Sigmoid colon (tissue), 7 donors: ENCODE data around the gene TIMM21. TPM values are rescaled to one million over a fixed set of nuclear protein-coding genes. Genes with fewer than 3 reads are reported as not detected.

Experiments used
- DNase-seq: peaks from one replicate; pipeline ENCODE4 v3.0.0-alpha.2; 2019
- H3K27ac ChIP-seq, 4 donors: fragments of 200-600 bp; sonication (generic); one replicate each; pipeline ENCODE4 v1.5.1; 2016 to 2019; ENCODE audit warnings: mild to moderate bottlenecking in 1 of 4
- H3K27me3 ChIP-seq, 3 donors: fragments of 200-600 bp; sonication (generic); one replicate each; pipeline ENCODE4 v1.5.1; 2019; ENCODE audit warnings: mild to moderate bottlenecking in 1 of 3
- H3K36me3 ChIP-seq, 4 donors: fragments of 200-600 bp; sonication (generic); one replicate each; pipeline ENCODE4 v1.5.1; 2016 to 2019
- H3K4me1 ChIP-seq, 4 donors: fragments of 200-600 bp; sonication (generic); one replicate each; pipeline ENCODE4 v1.5.1; 2017 to 2019
- H3K4me3 ChIP-seq, 4 donors: fragments of 200-600 bp; sonication (generic); one replicate each; pipeline ENCODE4 v1.5.1; 2017 to 2019; ENCODE audit warnings: mild to moderate bottlenecking in 2 of 4, moderate library complexity in 1 of 4
- H3K9me3 ChIP-seq, 4 donors: fragments of 200-600 bp in 3 of 4; sonication (generic) in 3 of 4; one replicate each; pipeline versions ENCODE4 v1.5.1 to v1.6.1; 2013 to 2019
- CTCF ChIP-seq, 4 experiments: fragments of 450-650 bp in 3 of 4; fragments of 200-600 bp in 1 of 4; IDR thresholded peaks; one replicate each; pipeline ENCODE4 v1.5.1; 2016 to 2019; ENCODE audit warnings: antibody characterized with exemption in 4 of 4, mild to moderate bottlenecking in 3 of 4, moderate library complexity in 2 of 4
- EP300 ChIP-seq, 4 donors: sonication (generic); formaldehyde crosslinking; IDR thresholded peaks; one replicate each; pipeline ENCODE4 v1.6.1; 2017; ENCODE audit warnings: antibody characterized with exemption in 4 of 4
- POLR2A ChIP-seq, 2 donors: fragments of 450-650 bp; IDR thresholded peaks; one replicate each; pipeline ENCODE4 v1.6.1; 2016; ENCODE audit warnings: antibody characterized with exemption in 2 of 2, mild to moderate bottlenecking in 2 of 2, moderate library complexity in 2 of 2
- POLR2AphosphoS5 ChIP-seq, 4 donors: sonication (generic); formaldehyde crosslinking; IDR thresholded peaks; one replicate each; pipeline ENCODE4 v1.6.1; 2017; ENCODE audit warnings: antibody characterized with exemption in 4 of 4
- WGBS, 2 donors: extraction: QIAGEN DNeasy Blood & Tissue Kit; methylation state at CpG; one replicate each; pipeline ENCODE4 v1.1.7; 2013; 5-methylcytosine and 5-hydroxymethylcytosine counted together
- intact Hi-C: fragments of 100-400 bp; cut with DNase I; formaldehyde crosslinking; loops from one replicate; pipeline ENCODE4 v1.15.1; 2023
- polyA plus RNA-seq, 3 donors: library from polyadenylated mRNA; stranded (reverse); fragments of 200-250 nt; gene quantifications; one replicate each; pipeline ENCODE4 v1.2.3, GENCODE V29; 2013
- total RNA-seq, 4 donors: library from RNA; depleted of rRNA; stranded (reverse); fragments of >200 nt; gene quantifications; one replicate each; pipeline ENCODE4 v1.1.0, GENCODE V29; 2016
- donor health status: healthy with polysubstance abuse.
- donor health status: Bipolar disorder and iron deficiency.
- donor health status: healthy.

Gene TIMM21
- total and polyA plus RNA-seq, 7 donors, result 9.0 to 65.3 (median 42.4) TPM

GRCh38 chr18:74123200-74123599 is 25.1 kb upstream of the TIMM21 start:
- Histone ChIP-seq H3K27ac (no peak overlapping the region), H3K36me3 (no peaks in the 10 kb centered on the region), H3K27me3 (no peaks in the 10 kb centered on the region), H3K4me1 (peaks cover 0 to 5% (median 0%) of the 10 kb centered on the region in 4 donors), H3K4me3 (no peak overlapping the region), H3K9me3 (no peaks in the 10 kb centered on the region)
- 88 to 97% methylated on average over 6 of the region's 6 CpGs for WGBS, 2 donors
- TF ChIP-seq CTCF (IDR thresholded peaks at IDR 0.05), result no peak
- TF ChIP-seq POLR2AphosphoS5 (IDR thresholded peaks at IDR 0.05), result no peak
- no peak for TF ChIP-seq POLR2A (IDR thresholded peaks at IDR 0.05)
- TF ChIP-seq EP300 (IDR thresholded peaks at IDR 0.05), result no peak
- no peak for DNase-seq
- intact Hi-C loops, result no loop called here

- Histone ChIP-seq H3K9me3 (no peaks in the 10 kb centered on the region), H3K27ac (no peak overlapping the region), H3K36me3 (no peaks in the 10 kb centered on the region), H3K27me3 (no peaks in the 10 kb centered on the region), H3K4me1 (peaks cover 0 to 5% (median 0%) of the 10 kb centered on the region in 4 donors), H3K4me3 (no peak overlapping the region)
- DNase-seq, result no peak
- TF ChIP-seq EP300 (IDR thresholded peaks at IDR 0.05) (no peak), POLR2A (IDR thresholded peaks at IDR 0.05) (no peak), CTCF (IDR thresholded peaks at IDR 0.05) (no peak), POLR2AphosphoS5 (IDR thresholded peaks at IDR 0.05) (no peak)
- 73 to 80% methylated on average over 1 of the region's 1 CpG for WGBS, 2 donors
- intact Hi-C loops, result no loop called here
Measured at GRCh38 chr18:74124642-74125041, 23.7 kb upstream of the TIMM21 start.

- H3K9me3 ChIP-seq, result no peaks in the 10 kb centered on the region
- H3K4me3 ChIP-seq, result no peak overlapping the region
- no peaks in the 10 kb centered on the region for H3K36me3 ChIP-seq
- no peak overlapping the region for H3K27ac ChIP-seq
- H3K4me1 ChIP-seq, result peaks cover 0 to 10% (median 0%) of the 10 kb centered on the region in 4 donors
- 46 to 65% methylated on average over 10 of the region's 10 CpGs for WGBS, 2 donors
- TF ChIP-seq CTCF (IDR thresholded peaks at IDR 0.05), result no peak
- no peak for TF ChIP-seq POLR2AphosphoS5 (IDR thresholded peaks at IDR 0.05)
- no peak for TF ChIP-seq POLR2A (IDR thresholded peaks at IDR 0.05)
- TF ChIP-seq EP300 (IDR thresholded peaks at IDR 0.05), result no peak
- intact Hi-C loops, result no loop called here
- no peaks in the 10 kb centered on the region for H3K27me3 ChIP-seq
- DNase-seq, result no peak
Measured at GRCh38 chr18:74126684-74127655, 21.4 kb upstream of the TIMM21 start.

GRCh38 chr18:74128159-74128558 is 20.2 kb upstream of the TIMM21 start:
- Histone ChIP-seq H3K27ac (no peak overlapping the region), H3K36me3 (no peaks in the 10 kb centered on the region), H3K4me1 (peaks cover 0 to 20% (median 2%) of the 10 kb centered on the region in 4 donors), H3K9me3 (no peaks in the 10 kb centered on the region), H3K4me3 (no peak overlapping the region), H3K27me3 (no peaks in the 10 kb centered on the region)
- 71 to 90% methylated on average over 3 of the region's 3 CpGs for WGBS, 2 donors
- intact Hi-C loops, result no loop called here
- no peak for DNase-seq
- no peak for TF ChIP-seq POLR2AphosphoS5 (IDR thresholded peaks at IDR 0.05)
- TF ChIP-seq CTCF (IDR thresholded peaks at IDR 0.05), result no peak
- no peak for TF ChIP-seq POLR2A (IDR thresholded peaks at IDR 0.05)
- no peak for TF ChIP-seq EP300 (IDR thresholded peaks at IDR 0.05)
